ENCODE measurements around the gene WDR64. TPM values are rescaled to one million over a fixed set of nuclear protein-coding genes. Genes with fewer than 3 reads are reported as not detected.
A peak's percentile ranks its signal among the peaks of the same experiment; 100 is the strongest.

The WDR64 gene
- total RNA-seq, 1 experiment from 2014 or later: not detected

DNA sequence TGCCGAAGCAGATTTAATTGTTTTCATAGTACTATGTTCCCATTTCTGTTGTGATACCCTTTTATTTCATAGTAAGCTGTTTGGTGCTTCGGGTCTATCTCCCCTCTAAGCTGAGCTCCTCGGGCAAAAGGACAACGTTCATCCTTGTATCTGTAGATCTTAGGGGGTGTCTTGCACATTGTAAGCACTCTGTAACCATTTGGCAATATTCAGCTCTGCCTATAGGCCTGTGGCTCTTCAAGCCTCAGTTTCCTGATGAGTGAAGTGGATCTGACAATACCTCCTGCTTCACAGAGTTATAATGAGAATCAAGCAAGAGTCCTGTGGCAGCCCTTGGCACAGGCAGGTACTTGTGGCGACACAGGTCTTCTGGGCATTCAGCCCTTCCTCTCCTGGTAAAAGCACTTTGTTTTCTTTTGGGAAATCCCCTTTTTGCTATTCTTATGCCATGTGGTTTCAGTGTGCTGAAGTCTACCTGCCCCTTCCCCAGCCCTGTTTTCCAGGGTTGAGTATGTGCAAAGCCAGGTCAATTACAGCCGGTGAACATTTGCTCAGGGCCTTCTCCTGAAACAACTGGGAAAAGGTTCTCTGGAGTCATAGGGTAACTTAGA lies 187.4 kb downstream of the WDR64 start:
- no peak for DNase-seq
- Histone ChIP-seq H3K36me3 (replicated peaks; ENCODE audit: control insufficient read depth, insufficient read depth, low read length) (no peaks in the 10 kb centered on the region), H3K4me3 (ENCODE audit: insufficient read depth, low read depth, low read length) (no peak overlapping the region), H3K27me3 (ENCODE audit: control insufficient read depth, insufficient read depth, low read length) (no peaks in the 10 kb centered on the region)

- DNase-seq: no peak
- Histone ChIP-seq H3K4me3 (ENCODE audit: insufficient read depth, low read depth, low read length) (no peak overlapping the region), H3K36me3 (replicated peaks; ENCODE audit: control insufficient read depth, insufficient read depth, low read length) (no peaks in the 10 kb centered on the region), H3K27me3 (ENCODE audit: control insufficient read depth, insufficient read depth, low read length) (no peaks in the 10 kb centered on the region)
Observed at GRCh38 chr1:241840164-241840563, 188.1 kb downstream of the WDR64 start.

GRCh38 chr1:241841691-241842090 lies 189.6 kb downstream of the WDR64 start:
- H3K36me3 ChIP-seq (replicated peaks; ENCODE audit: control insufficient read depth, insufficient read depth, low read length): no peaks in the 10 kb centered on the region
- DNase-seq: no peak
- no peak overlapping the region for H3K4me3 ChIP-seq (ENCODE audit: insufficient read depth, low read depth, low read length)
- H3K27me3 ChIP-seq (ENCODE audit: control insufficient read depth, insufficient read depth, low read length): no peaks in the 10 kb centered on the region

DNA sequence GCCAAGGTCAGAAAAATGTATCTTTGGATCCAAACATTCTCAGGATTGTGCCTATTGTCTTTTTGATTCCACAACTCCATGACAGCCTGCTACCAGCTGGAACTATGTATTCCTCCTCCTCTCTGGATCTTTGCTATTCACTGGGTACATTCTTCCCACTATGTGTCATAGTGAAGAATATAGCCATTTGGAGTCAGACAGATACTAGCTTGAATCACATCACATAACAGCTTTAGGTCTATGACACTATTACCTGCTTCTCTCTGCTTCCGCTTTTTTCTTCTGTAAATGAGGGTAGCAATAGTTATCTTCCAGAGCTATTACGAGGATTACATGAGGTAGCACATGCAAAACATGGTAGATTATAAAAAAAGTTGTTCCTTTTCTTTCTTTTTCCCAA lies 190.5 kb downstream of the WDR64 start:
- no peaks in the 10 kb centered on the region for H3K36me3 ChIP-seq (replicated peaks; ENCODE audit: control insufficient read depth, insufficient read depth, low read length)
- no peaks in the 10 kb centered on the region for H3K27me3 ChIP-seq (ENCODE audit: control insufficient read depth, insufficient read depth, low read length)
- DNase-seq: no peak
- H3K4me3 ChIP-seq (ENCODE audit: insufficient read depth, low read depth, low read length): no peak overlapping the region

GRCh38 chr1:241844593-241844992 lies 192.5 kb downstream of the WDR64 start:
- Histone ChIP-seq H3K27me3 (ENCODE audit: control insufficient read depth, insufficient read depth, low read length) (no peaks in the 10 kb centered on the region), H3K4me3 (ENCODE audit: insufficient read depth, low read depth, low read length) (no peak overlapping the region), H3K36me3 (replicated peaks; ENCODE audit: control insufficient read depth, insufficient read depth, low read length) (no peaks in the 10 kb centered on the region; the same call in 1 of the 2 replicates)
- no peak for DNase-seq

DNA sequence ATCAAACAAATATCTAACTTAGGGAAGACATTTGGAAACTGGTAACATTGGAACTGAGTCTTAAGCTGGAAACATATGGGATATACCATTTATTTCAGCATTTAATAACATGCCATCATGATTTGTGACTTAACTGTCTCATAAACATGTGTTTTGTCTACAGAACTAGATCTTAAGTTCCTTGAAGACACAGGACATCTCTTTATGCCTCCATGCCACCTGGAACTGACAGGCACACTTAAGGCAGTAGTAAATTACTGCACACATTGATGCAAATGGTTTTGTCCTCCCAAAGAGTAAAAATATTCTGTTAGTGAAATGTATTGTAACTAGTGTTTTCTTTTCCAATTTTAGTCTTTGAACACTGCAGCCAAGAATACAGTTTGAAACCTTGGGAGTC lies 194.3 kb downstream of the WDR64 start:
- no peak for DNase-seq
- Histone ChIP-seq H3K4me3 (ENCODE audit: insufficient read depth, low read depth, low read length) (no peak overlapping the region), H3K27me3 (ENCODE audit: control insufficient read depth, insufficient read depth, low read length) (no peaks in the 10 kb centered on the region), H3K36me3 (replicated peaks; ENCODE audit: control insufficient read depth, insufficient read depth, low read length) (peaks cover 3% of the 10 kb centered on the region)

GRCh38 chr1:241846862-241847539 lies 194.9 kb downstream of the WDR64 start:
- H3K4me3 ChIP-seq (ENCODE audit: insufficient read depth, low read depth, low read length): peak overlapping the region; percentile 75
- no peaks in the 10 kb centered on the region for H3K27me3 ChIP-seq (ENCODE audit: control insufficient read depth, insufficient read depth, low read length)
- peaks cover 4% of the 10 kb centered on the region for H3K36me3 ChIP-seq (replicated peaks; ENCODE audit: control insufficient read depth, insufficient read depth, low read length)
- no peak for DNase-seq

DNA sequence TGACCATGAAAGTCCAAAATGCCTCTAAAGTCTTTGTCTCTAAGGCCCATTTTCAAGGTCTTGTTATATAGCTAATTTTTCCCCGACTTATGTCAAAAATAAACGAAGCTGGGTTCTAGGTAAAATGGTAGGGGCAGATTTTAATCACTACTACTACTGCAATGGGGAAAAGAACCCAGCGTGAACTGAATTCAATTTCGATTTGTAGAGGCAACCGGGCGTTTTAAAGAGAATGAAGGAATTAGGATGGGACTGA lies 195.4 kb downstream of the WDR64 start:
- Histone ChIP-seq H3K36me3 (replicated peaks; ENCODE audit: control insufficient read depth, insufficient read depth, low read length) (peaks cover 5% of the 10 kb centered on the region), H3K4me3 (ENCODE audit: insufficient read depth, low read depth, low read length) (peak overlapping the region; percentile 75), H3K27me3 (ENCODE audit: control insufficient read depth, insufficient read depth, low read length) (no peaks in the 10 kb centered on the region)
- no peak for DNase-seq

- H3K36me3 ChIP-seq (replicated peaks; ENCODE audit: control insufficient read depth, insufficient read depth, low read length): peaks cover 5% of the 10 kb centered on the region
- H3K4me3 ChIP-seq (ENCODE audit: insufficient read depth, low read depth, low read length): peak within 1 kb of the TSS; percentile 75
- DNase-seq: peak; percentile 90
- no peaks in the 10 kb centered on the region for H3K27me3 ChIP-seq (ENCODE audit: control insufficient read depth, insufficient read depth, low read length)
Observed at GRCh38 chr1:241847796-241848685, 196.0 kb downstream of the WDR64 start, which contains the start of gene EXO1. EXO1 (plus strand) TSS chr1:241848204; CDS start chr1:241850426, 2,222 bp downstream.

DNA sequence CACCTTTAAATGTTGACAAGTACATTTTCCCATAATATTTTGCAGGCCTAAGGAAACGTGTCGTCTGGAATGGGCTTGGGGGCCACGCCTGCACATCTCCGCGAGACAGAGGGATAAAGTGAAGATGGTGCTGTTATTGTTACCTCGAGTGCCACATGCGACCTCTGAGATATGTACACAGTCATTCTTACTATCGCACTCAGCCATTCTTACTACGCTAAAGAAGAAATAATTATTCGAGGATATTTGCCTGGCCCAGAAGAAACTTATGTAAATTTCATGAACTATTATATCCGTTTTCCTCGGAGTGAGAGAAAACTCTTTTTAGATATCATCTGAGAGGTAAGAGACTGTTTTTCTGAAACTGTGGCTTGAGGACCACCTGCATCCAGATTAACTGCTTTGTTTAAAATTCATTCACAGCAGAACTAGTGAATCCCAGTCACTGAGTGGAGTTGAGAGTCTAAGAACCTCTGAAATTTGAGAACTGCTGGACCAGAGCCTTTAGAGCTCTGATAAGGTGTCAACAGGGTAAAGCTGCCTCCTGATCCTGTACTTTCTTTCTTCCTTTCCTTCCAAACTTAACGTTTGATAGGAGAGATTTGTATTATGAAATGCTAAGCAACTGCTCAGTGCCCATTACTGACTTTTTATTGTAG lies 196.7 kb downstream of the WDR64 start:
- peak overlapping the region; percentile 75 for H3K4me3 ChIP-seq (ENCODE audit: insufficient read depth, low read depth, low read length)
- H3K36me3 ChIP-seq (replicated peaks; ENCODE audit: control insufficient read depth, insufficient read depth, low read length): peaks cover 10% of the 10 kb centered on the region
- DNase-seq: no peak
- no peaks in the 10 kb centered on the region for H3K27me3 ChIP-seq (ENCODE audit: control insufficient read depth, insufficient read depth, low read length)

DNA sequence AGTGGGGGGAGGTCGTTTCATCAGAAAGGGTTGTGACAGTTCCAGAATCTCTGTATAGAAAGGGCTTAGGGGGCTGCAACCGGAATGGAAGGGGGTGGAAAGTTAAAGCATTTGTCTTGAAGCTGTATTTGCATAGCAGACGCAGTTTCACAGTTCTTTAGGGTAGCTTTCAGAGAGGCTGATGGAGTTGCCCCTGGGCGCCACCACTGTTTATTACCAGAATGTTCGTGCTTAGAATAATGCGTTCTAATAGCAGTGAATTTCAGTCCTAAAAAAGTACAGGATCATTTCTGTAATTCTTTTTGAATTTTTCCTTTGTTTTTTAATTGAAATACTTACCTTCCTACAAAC lies 197.2 kb downstream of the WDR64 start:
- peaks cover 11% of the 10 kb centered on the region for H3K36me3 ChIP-seq (replicated peaks; ENCODE audit: control insufficient read depth, insufficient read depth, low read length)
- peak; percentile 22 for DNase-seq
- H3K27me3 ChIP-seq (ENCODE audit: control insufficient read depth, insufficient read depth, low read length): no peaks in the 10 kb centered on the region
- peak overlapping the region; percentile 75; the same call in 1 of the 2 replicates for H3K4me3 ChIP-seq (ENCODE audit: insufficient read depth, low read depth, low read length)

Other genes starting within 250 kb of the WDR64 start
- gene FH, start 132.5 kb upstream of the WDR64 start, total RNA-seq (2014; rRNA removed; shearing (Covaris generic)): 145 and 154 TPM in 2 replicates
- 0.07 and 0.14 TPM in 2 replicates for gene KMO, start 119.9 kb upstream of the WDR64 start, total RNA-seq (2014; rRNA removed; shearing (Covaris generic))
- 30.4 and 47.0 TPM in 2 replicates for gene CHML, start 11.9 kb upstream of the WDR64 start, total RNA-seq (2014; rRNA removed; shearing (Covaris generic))
- 55.3 and 63.5 TPM in 2 replicates for gene OPN3, start 11.9 kb upstream of the WDR64 start, total RNA-seq (2014; rRNA removed; shearing (Covaris generic))
- gene EXO1, start 195.9 kb downstream of the WDR64 start, total RNA-seq (2014; rRNA removed; shearing (Covaris generic)): 50.4 and 51.8 TPM in 2 replicates

Measured in H7 (cell line).